BJ (cell line): ENCODE data around the gene CSNK1D. TPM values are rescaled to one million over a fixed set of nuclear protein-coding genes. Genes with fewer than 3 reads are reported as not detected.

Experiments used
- CTCF ChIA-PET: fragments of 350-600 bp; formaldehyde crosslinking; extraction: SDS; loops from one replicate; lab custom pipeline; 2021; ENCODE audit warnings: antibody characterized with exemption, inconsistent platforms; lab: Yijun Ruan, JAX
- POLR2A ChIA-PET: fragments of 300-600 bp; sonication (Branson Sonifier 250); formaldehyde crosslinking; extraction: SDS; loops from one replicate; lab custom pipeline; 2021; ENCODE audit warnings: antibody characterized with exemption; lab: Charles Lee
- DNase-seq: peaks from one replicate; pipeline ENCODE4 v3.0.0-alpha.2; 2011; ENCODE audit warnings: low read depth
- H3K27me3 ChIP-seq: 2 replicates; pipeline ENCODE4 v1.6.0; 2011; ENCODE audit warnings: low read length; ENCODE audit not compliant: control insufficient read depth, insufficient read depth
- H3K36me3 ChIP-seq: 2 replicates; pipeline ENCODE4 v1.5.1; 2011; ENCODE audit warnings: low read length; ENCODE audit not compliant: control insufficient read depth, insufficient read depth
- H3K4me3 ChIP-seq: 2 replicates; pipeline ENCODE4 v1.5.1; 2011; ENCODE audit warnings: low read depth, mild to moderate bottlenecking, control low read depth, low read length
- polyA plus RNA-seq: library from polyadenylated mRNA; depleted of rRNA; stranded (reverse); fragments of >200 nt; gene quantifications from 2 replicates; pipeline ENCODE4 v1.2.3, GENCODE V29; 2011
- TF ChIP-seq, protein P1 (sequence below): IDR thresholded peaks from 2 replicates; pipeline ENCODE4 v1.5.1; 2011; ENCODE audit warnings: low read depth, mild to moderate bottlenecking, control low read depth, inconsistent platforms, low read length, moderate library complexity; ENCODE audit not compliant: insufficient read depth

Gene CSNK1D
- polyA plus RNA-seq, 1 experiment, result 118 TPM

DNA sequence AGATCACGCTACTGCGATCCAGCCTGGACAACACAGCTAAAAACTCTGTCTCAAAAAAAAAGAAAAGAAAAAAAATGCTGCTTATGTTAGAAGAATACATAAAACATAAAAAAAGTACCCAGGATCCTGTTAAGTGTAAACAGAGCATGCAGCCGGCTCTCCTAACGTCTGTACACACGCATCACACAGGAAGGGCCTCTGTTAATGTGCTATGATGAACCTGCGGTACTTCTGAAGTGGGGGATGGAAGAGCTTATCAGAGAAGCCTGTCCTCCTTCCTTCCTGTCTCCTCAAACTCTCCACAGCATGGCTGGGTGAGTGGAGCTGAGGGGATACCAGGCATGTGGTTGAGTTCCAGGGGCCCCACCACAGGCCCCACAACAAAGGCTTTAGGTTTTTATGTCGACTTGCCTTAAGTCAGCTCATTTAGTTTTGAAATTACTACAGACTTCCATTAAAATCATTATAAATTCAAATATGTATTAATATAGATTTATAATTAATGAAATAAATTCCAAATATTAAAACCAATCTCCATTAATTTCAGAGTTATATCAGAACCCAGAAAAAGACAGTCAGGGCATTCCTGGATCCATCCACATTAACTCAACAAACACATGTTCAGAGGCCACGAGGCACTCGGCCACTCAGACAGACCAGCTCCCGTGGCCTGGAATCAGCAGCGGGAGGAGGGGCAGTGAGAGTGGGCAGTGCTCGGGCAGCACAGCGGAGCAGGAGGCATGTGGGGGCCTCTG is 72.6 kb downstream of the CSNK1D start:
- Histone ChIP-seq H3K27me3 (no peaks in the 10 kb centered on the region), H3K4me3 (no peak overlapping the region), H3K36me3 (peaks cover 15% of the 10 kb centered on the region)
- ChIA-PET CTCF (interaction anchor here (0.6 to 1.4 kb wide), 6 partner anchors 35 to 176 kb away, joined by 3 to 5 read pairs (median 3); no protein-coding TSS in a partner anchor), POLR2A (no interaction called here)
- DNase-seq, result no peak
- TF ChIP-seq, protein P1, sequence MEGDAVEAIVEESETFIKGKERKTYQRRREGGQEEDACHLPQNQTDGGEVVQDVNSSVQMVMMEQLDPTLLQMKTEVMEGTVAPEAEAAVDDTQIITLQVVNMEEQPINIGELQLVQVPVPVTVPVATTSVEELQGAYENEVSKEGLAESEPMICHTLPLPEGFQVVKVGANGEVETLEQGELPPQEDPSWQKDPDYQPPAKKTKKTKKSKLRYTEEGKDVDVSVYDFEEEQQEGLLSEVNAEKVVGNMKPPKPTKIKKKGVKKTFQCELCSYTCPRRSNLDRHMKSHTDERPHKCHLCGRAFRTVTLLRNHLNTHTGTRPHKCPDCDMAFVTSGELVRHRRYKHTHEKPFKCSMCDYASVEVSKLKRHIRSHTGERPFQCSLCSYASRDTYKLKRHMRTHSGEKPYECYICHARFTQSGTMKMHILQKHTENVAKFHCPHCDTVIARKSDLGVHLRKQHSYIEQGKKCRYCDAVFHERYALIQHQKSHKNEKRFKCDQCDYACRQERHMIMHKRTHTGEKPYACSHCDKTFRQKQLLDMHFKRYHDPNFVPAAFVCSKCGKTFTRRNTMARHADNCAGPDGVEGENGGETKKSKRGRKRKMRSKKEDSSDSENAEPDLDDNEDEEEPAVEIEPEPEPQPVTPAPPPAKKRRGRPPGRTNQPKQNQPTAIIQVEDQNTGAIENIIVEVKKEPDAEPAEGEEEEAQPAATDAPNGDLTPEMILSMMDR, result no peak

DNA sequence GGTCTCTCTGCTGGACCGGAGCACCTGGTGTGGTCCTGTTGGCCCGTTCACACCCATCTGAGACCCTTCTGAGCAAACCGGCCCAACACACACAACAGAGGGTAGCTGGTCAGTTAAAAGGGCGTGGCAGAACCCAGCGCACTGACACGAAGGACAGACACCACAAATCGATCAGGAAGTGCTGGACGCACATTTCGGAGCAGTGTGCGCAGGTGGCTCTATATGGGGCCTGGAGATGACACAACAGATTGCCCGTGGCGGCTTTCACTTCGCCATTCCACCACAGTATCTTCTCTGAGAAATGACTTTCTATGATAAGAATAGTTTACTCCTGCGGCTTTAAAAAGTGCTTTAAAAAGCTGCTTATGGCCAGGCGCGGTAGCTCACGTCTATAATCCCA is 73.4 kb downstream of the CSNK1D start:
- H3K36me3 ChIP-seq, result peaks cover 15% of the 10 kb centered on the region
- TF ChIP-seq, protein P1, result no peak
- ChIA-PET CTCF (interaction anchor here (1.4 kb wide), 1 partner anchor 164 kb away, joined by 4 read pairs; no protein-coding TSS in a partner anchor), POLR2A (no interaction called here)
- no peak for DNase-seq
- H3K4me3 ChIP-seq, result no peak overlapping the region
- no peaks in the 10 kb centered on the region for H3K27me3 ChIP-seq

DNA sequence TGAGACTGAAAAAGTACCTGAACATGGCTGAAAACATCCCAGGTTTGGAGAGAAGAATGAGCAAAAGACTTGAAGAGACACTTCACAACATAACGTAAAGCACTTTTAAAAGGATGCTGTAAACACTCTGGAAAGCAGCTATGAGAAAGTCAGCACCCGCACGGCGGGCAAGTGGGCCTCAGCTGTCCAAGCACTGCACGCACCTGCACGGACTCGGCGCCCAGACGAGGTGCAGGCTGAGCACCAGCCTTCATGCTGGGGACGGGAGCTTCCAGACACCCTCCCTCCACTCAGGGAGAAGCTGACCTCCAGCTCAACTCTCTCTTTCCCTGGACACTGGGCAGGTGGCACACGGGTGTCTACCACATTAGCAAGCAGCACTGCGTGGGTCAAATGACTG is 74.0 kb downstream of the CSNK1D start:
- ChIA-PET CTCF (no interaction called here), POLR2A (no interaction called here)
- no peaks in the 10 kb centered on the region for H3K27me3 ChIP-seq
- H3K36me3 ChIP-seq, result peaks cover 18% of the 10 kb centered on the region
- TF ChIP-seq, protein P1, result no peak
- no peak for DNase-seq
- no peak overlapping the region for H3K4me3 ChIP-seq

DNA sequence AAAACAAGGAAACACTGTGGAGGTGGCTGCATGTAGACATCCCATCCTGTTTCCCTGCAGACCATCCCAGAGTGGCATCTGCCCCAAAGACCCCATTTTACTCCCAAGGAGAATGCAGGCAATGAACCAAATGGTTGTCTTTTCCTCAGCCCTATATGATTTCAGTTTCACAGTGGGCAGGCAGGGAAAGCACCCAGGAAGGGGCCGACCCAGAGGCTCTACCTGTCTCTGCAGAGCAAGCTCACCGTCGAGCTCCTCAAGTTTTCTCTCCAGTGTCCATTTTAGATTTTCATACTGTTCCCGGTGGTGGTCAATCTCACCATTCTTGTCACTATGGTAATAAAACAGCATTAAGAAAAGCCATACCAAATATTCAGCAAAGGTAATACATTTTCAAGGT is 75.4 kb downstream of the CSNK1D start:
- TF ChIP-seq, protein P1, result no peak
- peaks cover 26% of the 10 kb centered on the region for H3K36me3 ChIP-seq
- H3K27me3 ChIP-seq, result no peaks in the 10 kb centered on the region
- DNase-seq, result no peak
- ChIA-PET CTCF (interaction anchor here (0.6 kb wide), 1 partner anchor 177 kb away, joined by 3 read pairs; no protein-coding TSS in a partner anchor), POLR2A (no interaction called here)
- H3K4me3 ChIP-seq, result no peak overlapping the region
